GM23338 (cell line): ENCODE data around the gene KCTD12. TPM values are rescaled to one million over a fixed set of nuclear protein-coding genes. Genes with fewer than 3 reads are reported as not detected.

Experiments
- ATAC-seq: fragments of 200-7000 bp; cut with Tn5 transposase; 3 replicates; pipeline ENCODE4 v1.9.1; 2020
- DNase-seq: peaks from one replicate; pipeline ENCODE4 v3.0.0-alpha.2; 2015; ENCODE audit warnings: low spot score
- H2AFZ ChIP-seq: fragments of 200-600 bp; sonication (generic); 2 replicates; pipeline ENCODE4 v1.8.0; 2016; ENCODE audit warnings: antibody characterized with exemption, mild to moderate bottlenecking, moderate library complexity
- H3F3A ChIP-seq: fragments of 200-600 bp; sonication (generic); replicated peaks from 2 replicates; pipeline ENCODE4 v1.8.0; 2017; ENCODE audit warnings: antibody characterized with exemption, mixed run types, low read depth
- H3K27ac ChIP-seq: fragments of 200-600 bp; sonication (generic); 2 replicates; pipeline ENCODE4 v1.6.1; 2016; ENCODE audit warnings: low read depth
- H3K27me3 ChIP-seq: fragments of 200-600 bp; sonication (generic); 2 replicates; pipeline ENCODE4 v1.8.0; 2016; ENCODE audit warnings: mild to moderate bottlenecking, mixed run types, moderate library complexity; ENCODE audit not compliant: insufficient read depth
- H3K36me3 ChIP-seq: fragments of 200-600 bp; sonication (generic); 2 replicates; pipeline ENCODE4 v1.8.0; 2016; ENCODE audit warnings: mild to moderate bottlenecking; ENCODE audit not compliant: insufficient read depth
- H3K4me1 ChIP-seq: fragments of 200-600 bp; sonication (generic); 2 replicates; pipeline ENCODE4 v1.8.0; 2016; ENCODE audit warnings: mild to moderate bottlenecking, moderate library complexity; ENCODE audit not compliant: insufficient read depth
- H3K4me2 ChIP-seq: fragments of 200-600 bp; sonication (generic); 2 replicates; pipeline ENCODE4 v1.7.1; 2017; ENCODE audit warnings: mixed run types
- H3K4me3 ChIP-seq: fragments of 200-600 bp; sonication (generic); 2 replicates; pipeline ENCODE4 v1.6.1; 2016; ENCODE audit warnings: mixed run types
- H3K79me2 ChIP-seq: fragments of 200-600 bp; sonication (generic); replicated peaks from 2 replicates; pipeline ENCODE4 v1.8.0; 2017; ENCODE audit warnings: mild to moderate bottlenecking; ENCODE audit not compliant: insufficient read depth
- H3K9me2 ChIP-seq: fragments of 200-600 bp; sonication (generic); 2 replicates; pipeline ENCODE4 v1.8.0; 2017; ENCODE audit not compliant: insufficient read depth
- H4K20me1 ChIP-seq: fragments of 200-600 bp; sonication (generic); replicated peaks from 2 replicates; pipeline ENCODE4 v1.8.0; 2017; ENCODE audit warnings: mild to moderate bottlenecking; ENCODE audit not compliant: insufficient read depth
- H3K27ac Mint-ChIP-seq: 2 replicates; pipeline ENCODE4 v1.8.0; 2020; ENCODE audit warnings: inconsistent platforms, mild to moderate bottlenecking, moderate library complexity, mixed read lengths
- H3K27me3 Mint-ChIP-seq: 3 replicates; pipeline ENCODE4 v1.8.0; 2022; ENCODE audit warnings: low read depth, mild to moderate bottlenecking, moderate library complexity, mixed read lengths, inconsistent platforms; ENCODE audit not compliant: insufficient read depth, poor library complexity
- H3K36me3 Mint-ChIP-seq: 3 replicates; pipeline ENCODE4 v1.8.0; 2021; ENCODE audit warnings: low read depth, mild to moderate bottlenecking, inconsistent platforms, moderate library complexity, mixed read lengths
- H3K4me1 Mint-ChIP-seq: 3 replicates; pipeline ENCODE4 v1.8.0; 2020; ENCODE audit warnings: mild to moderate bottlenecking, inconsistent platforms, mixed read lengths
- H3K4me3 Mint-ChIP-seq: 3 replicates; pipeline ENCODE4 v1.8.0; 2021; ENCODE audit warnings: moderate library complexity, mild to moderate bottlenecking, inconsistent platforms, mixed read lengths
- H3K9me3 Mint-ChIP-seq: 3 replicates; pipeline ENCODE4 v1.8.0; 2020; ENCODE audit warnings: moderate library complexity, mild to moderate bottlenecking, inconsistent platforms, mixed read lengths
- CREB1 ChIP-seq: fragments of 250-450 bp; sonication (Bioruptor Pico); IDR thresholded peaks from 2 replicates; pipeline ENCODE4 v1.5.0; 2020; ENCODE audit warnings: low read depth, mild to moderate bottlenecking, moderate library complexity
- EZH2phosphoT487 ChIP-seq: fragments of 200-600 bp; sonication (generic); IDR thresholded peaks from one replicate; pipeline ENCODE4 v1.8.1; 2018; ENCODE audit warnings: antibody characterized with exemption; ENCODE audit not compliant: unreplicated experiment
- NANOG ChIP-seq: IDR thresholded peaks from 2 replicates; pipeline ENCODE4 v1.6.1; 2016; ENCODE audit warnings: antibody characterized with exemption, borderline replicate concordance
- ZNF114 ChIP-seq: fragments of 250-450 bp; sonication (Bioruptor Pico); IDR thresholded peaks from 2 replicates; pipeline ENCODE4 v1.5.0; 2020; ENCODE audit warnings: mild to moderate bottlenecking, moderate library complexity
- polyA plus RNA-seq: library from polyadenylated mRNA; unstranded; fragments of >200 nt; fragmentation: Nextera tagmentation; extraction: Ambion mirVana; gene quantifications from 2 replicates; pipeline ENCODE4 v1.2.1, GENCODE V29; 2016
- total RNA-seq: library from RNA; depleted of rRNA; stranded (reverse); fragments of >200 nt; shearing (Covaris generic); gene quantifications from 2 replicates; pipeline ENCODE4 v1.2.3, GENCODE V29; 2014
- TF ChIP-seq, protein P1 (sequence below): IDR thresholded peaks from 2 replicates; pipeline ENCODE4 v1.6.1; 2016; ENCODE audit warnings: antibody characterized with exemption
- TF ChIP-seq, protein P2 (sequence below), 2 experiments: fragments of 200-600 bp in 1 of 2; sonication (generic) in 1 of 2; conservative IDR thresholded peaks; 2 replicates each; pipeline versions ENCODE4 v1.5.1 to v1.6.1; 2016 to 2017; ENCODE audit warnings: antibody characterized with exemption in 2 of 2, low read depth in 2 of 2, mild to moderate bottlenecking in 2 of 2, moderate library complexity in 1 of 2
- TF ChIP-seq, protein P3 (sequence below): IDR thresholded peaks from one replicate; pipeline ENCODE4 v1.6.1; 2018; ENCODE audit warnings: antibody characterized with exemption; ENCODE audit not compliant: unreplicated experiment

The KCTD12 gene
- total and polyA plus RNA-seq, 2 experiments from 2014 or later, result 3.3 to 12.0 TPM

DNA sequence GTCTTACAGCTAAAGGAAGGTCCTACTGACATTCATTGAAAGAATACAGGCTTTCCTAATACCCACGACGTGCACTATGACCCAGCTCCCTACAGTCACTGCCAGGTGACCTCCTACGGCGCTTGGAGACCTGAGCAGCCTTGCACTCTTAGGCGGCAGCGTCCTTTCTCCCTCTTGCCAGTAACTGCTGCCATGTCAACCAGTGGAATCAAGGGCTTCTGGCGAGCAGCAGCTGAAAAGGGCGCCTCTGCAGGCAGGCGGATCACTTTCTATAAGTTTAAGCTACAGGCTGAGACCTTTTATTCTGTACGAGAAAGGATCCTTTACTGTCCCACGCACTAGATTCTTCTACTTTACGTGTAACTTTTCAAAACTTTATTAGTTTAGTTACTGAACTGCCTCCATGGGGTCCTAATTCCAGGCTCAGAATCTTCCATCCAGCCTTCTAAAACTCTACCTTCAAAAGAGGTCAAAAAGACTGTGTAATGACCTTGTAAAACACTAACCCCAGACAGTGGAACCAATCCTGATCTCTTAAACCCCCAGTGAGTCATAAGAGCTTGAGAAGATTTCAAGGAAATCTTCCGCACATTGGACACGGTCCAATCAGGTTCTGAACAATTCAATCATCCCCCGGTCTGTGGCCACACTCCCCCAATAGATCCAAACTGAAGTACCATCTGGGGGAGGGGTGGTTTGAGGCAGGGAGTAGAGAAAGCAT lies 1.9 kb downstream of the KCTD12 start:
- peaks cover 5% of the 10 kb centered on the region; the same call in 1 of the 2 replicates for H4K20me1 ChIP-seq
- no peaks in the 10 kb centered on the region for H3K79me2 ChIP-seq
- H3K4me3 Mint-ChIP-seq, result peak overlapping the region; percentile 80
- H3K27me3 ChIP-seq, result peaks cover 59% of the 10 kb centered on the region
- peaks cover 17% of the 10 kb centered on the region for H3K4me1 ChIP-seq
- H3F3A ChIP-seq, result peaks cover 11% of the 10 kb centered on the region; the same call in 1 of the 2 replicates
- peaks cover 16% of the 10 kb centered on the region for H3K4me1 Mint-ChIP-seq
- peak; percentile 19 for ATAC-seq
- H3K36me3 Mint-ChIP-seq, result no peaks in the 10 kb centered on the region
- H3K4me2 ChIP-seq, result peak overlapping the region; percentile 87
- H3K9me2 ChIP-seq, result no peaks in the 10 kb centered on the region
- TF ChIP-seq, protein P1, sequence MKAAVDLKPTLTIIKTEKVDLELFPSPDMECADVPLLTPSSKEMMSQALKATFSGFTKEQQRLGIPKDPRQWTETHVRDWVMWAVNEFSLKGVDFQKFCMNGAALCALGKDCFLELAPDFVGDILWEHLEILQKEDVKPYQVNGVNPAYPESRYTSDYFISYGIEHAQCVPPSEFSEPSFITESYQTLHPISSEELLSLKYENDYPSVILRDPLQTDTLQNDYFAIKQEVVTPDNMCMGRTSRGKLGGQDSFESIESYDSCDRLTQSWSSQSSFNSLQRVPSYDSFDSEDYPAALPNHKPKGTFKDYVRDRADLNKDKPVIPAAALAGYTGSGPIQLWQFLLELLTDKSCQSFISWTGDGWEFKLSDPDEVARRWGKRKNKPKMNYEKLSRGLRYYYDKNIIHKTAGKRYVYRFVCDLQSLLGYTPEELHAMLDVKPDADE, result no peak
- TF ChIP-seq, protein P2, sequence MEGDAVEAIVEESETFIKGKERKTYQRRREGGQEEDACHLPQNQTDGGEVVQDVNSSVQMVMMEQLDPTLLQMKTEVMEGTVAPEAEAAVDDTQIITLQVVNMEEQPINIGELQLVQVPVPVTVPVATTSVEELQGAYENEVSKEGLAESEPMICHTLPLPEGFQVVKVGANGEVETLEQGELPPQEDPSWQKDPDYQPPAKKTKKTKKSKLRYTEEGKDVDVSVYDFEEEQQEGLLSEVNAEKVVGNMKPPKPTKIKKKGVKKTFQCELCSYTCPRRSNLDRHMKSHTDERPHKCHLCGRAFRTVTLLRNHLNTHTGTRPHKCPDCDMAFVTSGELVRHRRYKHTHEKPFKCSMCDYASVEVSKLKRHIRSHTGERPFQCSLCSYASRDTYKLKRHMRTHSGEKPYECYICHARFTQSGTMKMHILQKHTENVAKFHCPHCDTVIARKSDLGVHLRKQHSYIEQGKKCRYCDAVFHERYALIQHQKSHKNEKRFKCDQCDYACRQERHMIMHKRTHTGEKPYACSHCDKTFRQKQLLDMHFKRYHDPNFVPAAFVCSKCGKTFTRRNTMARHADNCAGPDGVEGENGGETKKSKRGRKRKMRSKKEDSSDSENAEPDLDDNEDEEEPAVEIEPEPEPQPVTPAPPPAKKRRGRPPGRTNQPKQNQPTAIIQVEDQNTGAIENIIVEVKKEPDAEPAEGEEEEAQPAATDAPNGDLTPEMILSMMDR (conservative IDR thresholded peaks at IDR 0.05; ENCODE audit: low read depth in 2 of 2), result peak; percentile 50 to 57
- H2AFZ ChIP-seq, result no peak overlapping the region; the same call in 1 of the 2 replicates
- H3K27ac Mint-ChIP-seq, result no peak overlapping the region
- H3K27me3 Mint-ChIP-seq, result peaks cover 32% of the 10 kb centered on the region
- peak; percentile 77 for DNase-seq
- no peaks in the 10 kb centered on the region for H3K36me3 ChIP-seq
- peak overlapping the region; percentile 82 for H3K4me3 ChIP-seq
- no peaks in the 10 kb centered on the region; the same call in 2 of the 3 replicates for H3K9me3 Mint-ChIP-seq
- H3K27ac ChIP-seq, result no peak overlapping the region

DNA sequence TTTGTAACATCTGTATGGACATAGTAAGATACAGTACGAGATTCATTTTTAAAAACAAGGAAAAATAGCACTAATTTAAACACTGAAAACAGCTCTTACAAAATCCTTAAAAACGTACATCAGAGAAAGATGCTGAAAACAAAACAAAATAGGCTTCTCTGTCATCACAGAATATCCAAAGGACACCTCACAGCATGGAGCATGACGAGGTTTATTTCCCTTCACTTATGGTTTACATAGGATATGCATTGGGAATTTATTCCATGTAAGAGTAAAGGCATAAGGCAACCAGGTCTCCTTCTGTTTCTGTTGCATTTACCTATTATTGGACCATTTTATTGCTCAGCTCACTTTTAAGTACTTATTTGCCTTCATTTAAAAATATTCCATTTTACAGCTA lies 3.0 kb downstream of the KCTD12 start:
- H3K9me2 ChIP-seq, result no peaks in the 10 kb centered on the region
- no peaks in the 10 kb centered on the region for H3K36me3 ChIP-seq
- TF ChIP-seq, protein P3, sequence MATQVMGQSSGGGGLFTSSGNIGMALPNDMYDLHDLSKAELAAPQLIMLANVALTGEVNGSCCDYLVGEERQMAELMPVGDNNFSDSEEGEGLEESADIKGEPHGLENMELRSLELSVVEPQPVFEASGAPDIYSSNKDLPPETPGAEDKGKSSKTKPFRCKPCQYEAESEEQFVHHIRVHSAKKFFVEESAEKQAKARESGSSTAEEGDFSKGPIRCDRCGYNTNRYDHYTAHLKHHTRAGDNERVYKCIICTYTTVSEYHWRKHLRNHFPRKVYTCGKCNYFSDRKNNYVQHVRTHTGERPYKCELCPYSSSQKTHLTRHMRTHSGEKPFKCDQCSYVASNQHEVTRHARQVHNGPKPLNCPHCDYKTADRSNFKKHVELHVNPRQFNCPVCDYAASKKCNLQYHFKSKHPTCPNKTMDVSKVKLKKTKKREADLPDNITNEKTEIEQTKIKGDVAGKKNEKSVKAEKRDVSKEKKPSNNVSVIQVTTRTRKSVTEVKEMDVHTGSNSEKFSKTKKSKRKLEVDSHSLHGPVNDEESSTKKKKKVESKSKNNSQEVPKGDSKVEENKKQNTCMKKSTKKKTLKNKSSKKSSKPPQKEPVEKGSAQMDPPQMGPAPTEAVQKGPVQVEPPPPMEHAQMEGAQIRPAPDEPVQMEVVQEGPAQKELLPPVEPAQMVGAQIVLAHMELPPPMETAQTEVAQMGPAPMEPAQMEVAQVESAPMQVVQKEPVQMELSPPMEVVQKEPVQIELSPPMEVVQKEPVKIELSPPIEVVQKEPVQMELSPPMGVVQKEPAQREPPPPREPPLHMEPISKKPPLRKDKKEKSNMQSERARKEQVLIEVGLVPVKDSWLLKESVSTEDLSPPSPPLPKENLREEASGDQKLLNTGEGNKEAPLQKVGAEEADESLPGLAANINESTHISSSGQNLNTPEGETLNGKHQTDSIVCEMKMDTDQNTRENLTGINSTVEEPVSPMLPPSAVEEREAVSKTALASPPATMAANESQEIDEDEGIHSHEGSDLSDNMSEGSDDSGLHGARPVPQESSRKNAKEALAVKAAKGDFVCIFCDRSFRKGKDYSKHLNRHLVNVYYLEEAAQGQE, result no peak
- TF ChIP-seq NANOG (no peak), ZNF114 (CRISPR knock-in tag) (no peak), CREB1 (CRISPR knock-in tag) (no peak), EZH2phosphoT487 (no peak)
- TF ChIP-seq, protein P1, result no peak
- TF ChIP-seq, protein P2 (conservative IDR thresholded peaks at IDR 0.05; ENCODE audit: low read depth in 2 of 2), result no peak
- peaks cover 11% of the 10 kb centered on the region; the same call in 1 of the 2 replicates for H3F3A ChIP-seq
- H3K27ac Mint-ChIP-seq, result no peak overlapping the region
- H2AFZ ChIP-seq, result no peak overlapping the region
- H3K27me3 ChIP-seq, result peaks cover 48% of the 10 kb centered on the region
- H4K20me1 ChIP-seq, result peaks cover 5% of the 10 kb centered on the region; the same call in 1 of the 2 replicates
- H3K4me2 ChIP-seq, result no peak overlapping the region
- no peak overlapping the region for H3K27ac ChIP-seq
- ATAC-seq (no peak), DNase-seq (no peak)
- peaks cover 27% of the 10 kb centered on the region for H3K27me3 Mint-ChIP-seq
- no peak overlapping the region for H3K4me3 Mint-ChIP-seq
- no peaks in the 10 kb centered on the region; the same call in 2 of the 3 replicates for H3K9me3 Mint-ChIP-seq
- no peak overlapping the region for H3K4me3 ChIP-seq
- peaks cover 16% of the 10 kb centered on the region for H3K4me1 Mint-ChIP-seq
- H3K36me3 Mint-ChIP-seq, result no peaks in the 10 kb centered on the region
- H3K4me1 ChIP-seq, result peaks cover 17% of the 10 kb centered on the region
- no peaks in the 10 kb centered on the region for H3K79me2 ChIP-seq
